ENCODE measurements around the gene PLCB1.
A peak's percentile ranks its signal among the peaks of the same experiment; 100 is the strongest.

PLCB1 gene

GRCh38 chr20:8788831-8789230 lies 656.8 kb downstream of the PLCB1 start:
- peaks cover 3 to 8% of the 10 kb centered on the region in 2 donors for H3K4me1 ChIP-seq (ENCODE audit: control insufficient read depth in 2 of 2, insufficient read depth in 1 of 2, low read depth in 1 of 2, low read length in 2 of 2)
- no peak overlapping the region for H4K8ac ChIP-seq (ENCODE audit: low read depth, low read length)
- H3K14ac ChIP-seq (ENCODE audit: low read length) = no peak overlapping the region
- no peak overlapping the region for H2AFZ ChIP-seq (ENCODE audit: low read length)
- peak overlapping the region; percentile 37 for H3K27ac ChIP-seq (replicated peaks; ENCODE audit: low read length)
- no peak overlapping the region for H3K4ac ChIP-seq (ENCODE audit: low read length)
- H2AK5ac ChIP-seq (ENCODE audit: low read depth, low read length) = no peak overlapping the region
- H2BK15ac ChIP-seq (ENCODE audit: low read length) = no peak overlapping the region
- H3K36me3 ChIP-seq (replicated peaks in 1 of 2; ENCODE audit: control insufficient read depth in 2 of 2, insufficient read depth in 2 of 2, low read length in 2 of 2) = peaks cover 0 to 6% of the 10 kb centered on the region in 2 donors
- peaks cover 0 to 2% of the 10 kb centered on the region in 2 donors for H3K9me3 ChIP-seq (replicated peaks in 1 of 2; ENCODE audit: control insufficient read depth in 2 of 2, insufficient read depth in 1 of 2, low read depth in 1 of 2, low read length in 2 of 2)
- no peak overlapping the region for H3K4me3 ChIP-seq (ENCODE audit: low read length in 2 of 2)
- no peak overlapping the region for H2BK120ac ChIP-seq (ENCODE audit: low read depth, low read length)
- H2BK12ac ChIP-seq (ENCODE audit: low read length) = no peak overlapping the region
- H4K91ac ChIP-seq (ENCODE audit: low read depth, low read length, poor library complexity) = no peak overlapping the region
- H3K4me2 ChIP-seq (ENCODE audit: insufficient read depth, low read length, poor library complexity, severe bottlenecking) = no peak overlapping the region
- no peak overlapping the region for H3K23ac ChIP-seq (ENCODE audit: low read depth, low read length, poor library complexity)
- H3K79me1 ChIP-seq (ENCODE audit: low read depth, low read length) = no peaks in the 10 kb centered on the region
- H3K27me3 ChIP-seq (ENCODE audit: control insufficient read depth in 3 of 3, insufficient read depth in 3 of 3, low read depth in 1 of 3, low read length in 3 of 3) = no peaks in the 10 kb centered on the region
- no peak overlapping the region for H3K18ac ChIP-seq (ENCODE audit: low read length)
- DNase-seq (ENCODE audit: low spot score) = no peak
- no peak overlapping the region for H3K9ac ChIP-seq (ENCODE audit: low read depth, low read length, poor library complexity)
- no peak overlapping the region for H2BK5ac ChIP-seq (ENCODE audit: low read length)

- Histone ChIP-seq H3K14ac (ENCODE audit: low read length) (no peak overlapping the region), H2BK5ac (ENCODE audit: low read length) (no peak overlapping the region), H3K27me3 (ENCODE audit: control insufficient read depth in 3 of 3, insufficient read depth in 3 of 3, low read depth in 1 of 3, low read length in 3 of 3) (no peaks in the 10 kb centered on the region), H3K18ac (ENCODE audit: low read length) (no peak overlapping the region), H3K9me3 (replicated peaks in 1 of 2; ENCODE audit: control insufficient read depth in 2 of 2, insufficient read depth in 1 of 2, low read depth in 1 of 2, low read length in 2 of 2) (peaks cover 0 to 2% of the 10 kb centered on the region in 2 donors), H3K9ac (ENCODE audit: low read depth, low read length, poor library complexity) (no peak overlapping the region), H4K8ac (ENCODE audit: low read depth, low read length) (no peak overlapping the region), H2BK12ac (ENCODE audit: low read length) (no peak overlapping the region), H3K79me1 (ENCODE audit: low read depth, low read length) (no peaks in the 10 kb centered on the region), H2AFZ (ENCODE audit: low read length) (no peak overlapping the region), H3K36me3 (replicated peaks in 1 of 2; ENCODE audit: control insufficient read depth in 2 of 2, insufficient read depth in 2 of 2, low read length in 2 of 2) (peaks cover 0 to 6% of the 10 kb centered on the region in 2 donors), H2BK15ac (ENCODE audit: low read length) (no peak overlapping the region), H2AK5ac (ENCODE audit: low read depth, low read length) (no peak overlapping the region), H2BK120ac (ENCODE audit: low read depth, low read length) (no peak overlapping the region), H3K4ac (ENCODE audit: low read length) (no peak overlapping the region), H3K4me2 (ENCODE audit: insufficient read depth, low read length, poor library complexity, severe bottlenecking) (no peak overlapping the region), H3K23ac (ENCODE audit: low read depth, low read length, poor library complexity) (no peak overlapping the region), H4K91ac (ENCODE audit: low read depth, low read length, poor library complexity) (no peak overlapping the region), H3K27ac (replicated peaks; ENCODE audit: low read length) (no peak overlapping the region), H3K4me1 (ENCODE audit: control insufficient read depth in 2 of 2, insufficient read depth in 1 of 2, low read depth in 1 of 2, low read length in 2 of 2) (peaks cover 3 to 8% of the 10 kb centered on the region in 2 donors), H3K4me3 (ENCODE audit: low read length in 2 of 2) (no peak overlapping the region)
- no CpG with 5 or more reads among the region's 5 CpGs for WGBS, 2 donors (ENCODE audit: extremely low coverage in 2 of 2, insufficient read length in 2 of 2, insufficient replicate concordance in 1 of 2)
- DNase-seq (ENCODE audit: low spot score) = peak; percentile 29
These were observed 658.5 kb downstream of the PLCB1 start for GRCh38 chr20:8790442-8791074.

DNA sequence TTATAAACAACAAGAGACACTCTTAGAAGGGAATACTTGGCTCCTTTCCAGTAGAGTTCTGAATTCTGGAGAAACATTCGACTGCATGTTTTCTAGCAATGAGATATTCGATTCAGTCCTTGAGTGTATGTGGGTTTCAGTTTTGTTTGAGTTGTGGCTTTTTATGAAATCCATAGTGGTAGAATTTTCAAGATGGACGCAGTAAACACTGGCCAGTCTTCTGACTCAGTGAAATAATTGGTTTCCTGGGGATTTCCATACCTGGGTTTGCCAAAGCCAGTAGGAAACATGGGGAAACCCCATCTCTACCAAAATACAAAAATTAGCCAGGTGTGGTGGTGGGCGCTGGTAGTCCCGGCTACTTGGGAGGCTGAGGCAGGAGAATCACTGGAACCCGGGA lies 663.3 kb downstream of the PLCB1 start:
- no peak overlapping the region for H2BK120ac ChIP-seq (ENCODE audit: low read depth, low read length)
- H3K4me3 ChIP-seq (ENCODE audit: low read length in 2 of 2) = no peak overlapping the region
- no peaks in the 10 kb centered on the region for H3K9me3 ChIP-seq (replicated peaks in 1 of 2; ENCODE audit: control insufficient read depth in 2 of 2, insufficient read depth in 1 of 2, low read depth in 1 of 2, low read length in 2 of 2)
- H3K14ac ChIP-seq (ENCODE audit: low read length) = no peak overlapping the region
- DNase-seq (ENCODE audit: low spot score) = no peak
- no peaks in the 10 kb centered on the region for H3K27me3 ChIP-seq (ENCODE audit: control insufficient read depth in 3 of 3, insufficient read depth in 3 of 3, low read depth in 1 of 3, low read length in 3 of 3)
- no peak overlapping the region for H3K4me2 ChIP-seq (ENCODE audit: insufficient read depth, low read length, poor library complexity, severe bottlenecking)
- no peak overlapping the region for H4K8ac ChIP-seq (ENCODE audit: low read depth, low read length)
- no peak overlapping the region for H2BK12ac ChIP-seq (ENCODE audit: low read length)
- no peak overlapping the region for H2BK15ac ChIP-seq (ENCODE audit: low read length)
- no peaks in the 10 kb centered on the region for H3K79me1 ChIP-seq (ENCODE audit: low read depth, low read length)
- no peak overlapping the region for H4K91ac ChIP-seq (ENCODE audit: low read depth, low read length, poor library complexity)
- no peak overlapping the region for H2AFZ ChIP-seq (ENCODE audit: low read length)
- H2AK5ac ChIP-seq (ENCODE audit: low read depth, low read length) = no peak overlapping the region
- H3K27ac ChIP-seq (replicated peaks; ENCODE audit: low read length) = no peak overlapping the region
- H3K36me3 ChIP-seq (replicated peaks in 1 of 2; ENCODE audit: control insufficient read depth in 2 of 2, insufficient read depth in 2 of 2, low read length in 2 of 2) = peaks cover 0 to 4% of the 10 kb centered on the region in 2 donors
- H2BK5ac ChIP-seq (ENCODE audit: low read length) = no peak overlapping the region
- no peak overlapping the region for H3K23ac ChIP-seq (ENCODE audit: low read depth, low read length, poor library complexity)
- WGBS, 2 donors (ENCODE audit: extremely low coverage in 2 of 2, insufficient read length in 2 of 2, insufficient replicate concordance in 1 of 2) = no CpG with 5 or more reads among the region's 6 CpGs
- no peak overlapping the region for H3K18ac ChIP-seq (ENCODE audit: low read length)
- H3K9ac ChIP-seq (ENCODE audit: low read depth, low read length, poor library complexity) = no peak overlapping the region
- no peaks in the 10 kb centered on the region for H3K4me1 ChIP-seq (ENCODE audit: control insufficient read depth in 2 of 2, insufficient read depth in 1 of 2, low read depth in 1 of 2, low read length in 2 of 2)
- no peak overlapping the region for H3K4ac ChIP-seq (ENCODE audit: low read length)

DNA sequence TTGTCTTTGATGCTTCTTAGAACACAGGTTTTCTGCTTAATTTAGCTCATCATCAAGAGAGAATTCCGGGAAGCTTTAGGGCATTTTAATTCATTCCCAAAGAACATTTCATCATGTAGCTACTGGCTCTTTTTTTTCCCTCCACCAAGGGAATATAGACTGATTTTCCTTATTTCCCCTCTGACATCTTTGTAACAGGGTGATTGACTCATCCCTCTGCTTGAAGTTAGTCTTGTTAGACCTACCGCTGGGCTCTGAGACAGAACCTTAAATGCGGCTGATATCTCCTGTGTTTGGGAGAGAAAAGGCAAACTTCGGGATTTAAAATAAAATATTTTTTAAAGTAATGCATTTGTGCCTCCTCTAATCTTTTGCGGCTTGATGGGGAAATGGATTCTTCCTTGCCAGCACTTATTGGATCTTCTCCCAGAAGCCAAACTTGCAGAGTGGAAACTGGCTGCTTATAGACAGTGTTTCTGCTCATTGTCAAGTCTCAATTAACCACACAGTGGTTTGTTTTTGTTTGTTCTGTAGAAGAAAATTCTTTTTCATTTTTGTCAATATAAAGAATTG lies 664.1 kb downstream of the PLCB1 start:
- no CpG with 5 or more reads among the region's 5 CpGs for WGBS, 2 donors (ENCODE audit: extremely low coverage in 2 of 2, insufficient read length in 2 of 2, insufficient replicate concordance in 1 of 2)
- Histone ChIP-seq H3K14ac (ENCODE audit: low read length) (no peak overlapping the region), H3K9ac (ENCODE audit: low read depth, low read length, poor library complexity) (no peak overlapping the region), H3K36me3 (replicated peaks in 1 of 2; ENCODE audit: control insufficient read depth in 2 of 2, insufficient read depth in 2 of 2, low read length in 2 of 2) (peaks cover 0 to 4% of the 10 kb centered on the region in 2 donors), H2BK15ac (ENCODE audit: low read length) (no peak overlapping the region), H4K91ac (ENCODE audit: low read depth, low read length, poor library complexity) (no peak overlapping the region), H3K27ac (replicated peaks; ENCODE audit: low read length) (no peak overlapping the region), H3K4me3 (ENCODE audit: low read length in 2 of 2) (no peak overlapping the region), H3K4me1 (ENCODE audit: control insufficient read depth in 2 of 2, insufficient read depth in 1 of 2, low read depth in 1 of 2, low read length in 2 of 2) (no peaks in the 10 kb centered on the region), H3K27me3 (ENCODE audit: control insufficient read depth in 3 of 3, insufficient read depth in 3 of 3, low read depth in 1 of 3, low read length in 3 of 3) (no peaks in the 10 kb centered on the region), H2BK5ac (ENCODE audit: low read length) (no peak overlapping the region), H4K8ac (ENCODE audit: low read depth, low read length) (no peak overlapping the region), H3K79me1 (ENCODE audit: low read depth, low read length) (no peaks in the 10 kb centered on the region), H2BK12ac (ENCODE audit: low read length) (no peak overlapping the region), H3K23ac (ENCODE audit: low read depth, low read length, poor library complexity) (no peak overlapping the region), H3K9me3 (replicated peaks in 1 of 2; ENCODE audit: control insufficient read depth in 2 of 2, insufficient read depth in 1 of 2, low read depth in 1 of 2, low read length in 2 of 2) (no peaks in the 10 kb centered on the region), H3K4me2 (ENCODE audit: insufficient read depth, low read length, poor library complexity, severe bottlenecking) (no peak overlapping the region), H3K18ac (ENCODE audit: low read length) (no peak overlapping the region), H2AFZ (ENCODE audit: low read length) (no peak overlapping the region), H2AK5ac (ENCODE audit: low read depth, low read length) (no peak overlapping the region), H2BK120ac (ENCODE audit: low read depth, low read length) (no peak overlapping the region), H3K4ac (ENCODE audit: low read length) (no peak overlapping the region)
- no peak for DNase-seq (ENCODE audit: low spot score)

Data from neuronal stem cell (in vitro differentiated cells).